Right lobe of liver (tissue), 6 donors: Measurements from ENCODE around the gene PBOV1. TPM values are rescaled to one million over a fixed set of nuclear protein-coding genes. Genes with fewer than 3 reads are reported as not detected.

Experiments
- ATAC-seq, 4 donors: fragments of 200-7000 bp; cut with Tn5 transposase; one replicate each; pipeline ENCODE4 v1.9.1; 2020; ENCODE audit warnings: mild to moderate bottlenecking in 4 of 4, moderate library complexity in 4 of 4
- DNase-seq, 3 donors: peaks; one replicate each; pipeline ENCODE4 v3.0.0-alpha.2; 2020
- H3K27ac ChIP-seq, 3 donors: fragments of 200-600 bp; one replicate each; pipeline ENCODE4 v1.8.0; 2022
- H3K27me3 ChIP-seq, 2 donors: fragments of 200-600 bp; one replicate each; pipeline ENCODE4 v1.8.0; 2022
- H3K36me3 ChIP-seq, 4 donors: fragments of 200-600 bp; sonication (generic) in 1 of 4; one replicate each; pipeline versions ENCODE4 v1.5.1 to v1.8.0; 2017 to 2022; ENCODE audit warnings: control low read depth in 1 of 4
- H3K4me1 ChIP-seq, 4 donors: fragments of 200-600 bp; sonication (generic) in 1 of 4; one replicate each; pipeline versions ENCODE4 v1.5.1 to v1.8.0; 2017 to 2022; ENCODE audit warnings: control low read depth in 1 of 4
- H3K4me3 ChIP-seq, 3 donors: fragments of 200-600 bp; one replicate each; pipeline ENCODE4 v1.8.0; 2022
- H3K9me3 ChIP-seq, 4 donors: fragments of 200-600 bp; sonication (generic) in 1 of 4; one replicate each; pipeline versions ENCODE4 v1.5.1 to v1.8.0; 2017 to 2022; ENCODE audit warnings: control low read depth in 1 of 4
- POLR2A ChIP-seq: fragments of 450-650 bp; IDR thresholded peaks from one replicate; pipeline ENCODE4 v1.6.1; 2017; ENCODE audit warnings: antibody characterized with exemption, mild to moderate bottlenecking
- WGBS: methylation state at CpG from one replicate; pipeline ENCODE4 v1.1.6; 2018; ENCODE audit warnings: low coverage, low lambda C conversion rate; ENCODE audit not compliant: insufficient coverage; ENCODE audit errors: missing lambda C conversion rate; 5-methylcytosine and 5-hydroxymethylcytosine counted together
- intact Hi-C, 2 donors: fragments of 100-400 bp; cut with DNase I; formaldehyde crosslinking; loops; one replicate each; pipeline versions ENCODE4 v1.11.2 to v1.14.1; 2022
- total RNA-seq, 6 experiments: library from RNA; depleted of rRNA in 2 of 6; stranded (reverse); fragments of >200 nt in 2 of 6; fragmentation: NEBNext Ultra II Directional in 3 of 6; extraction: Animal tissue kit (Norgen Biotek cat#: 25700) in 3 of 6; gene quantifications; one replicate each; pipeline versions ENCODE4 v1.1.0 to v1.2.4, GENCODE V29; 2016 to 2023
- TF ChIP-seq, protein P1 (sequence below), 4 donors: fragments of 200-600 bp in 3 of 4; fragments of 450-650 bp in 1 of 4; IDR thresholded peaks; one replicate each; pipeline versions ENCODE4 v1.5.1 to v1.8.0; 2016 to 2022; ENCODE audit warnings: antibody characterized with exemption in 4 of 4, mild to moderate bottlenecking in 2 of 4
- donor health status: DM: no; HTN: yes; CAD: no.
- donor health status: DM: no; HTN: no; CAD: no.
- donor health status: DM: no; HTN: no; CAD: no.
- donor health status: DM: no; HTN: yes; CAD: no.
- donor health status: DM: no; HTN: yes; CAD: no.

PBOV1 gene
- total RNA-seq, 6 experiments from 2014 or later = not detected

DNA sequence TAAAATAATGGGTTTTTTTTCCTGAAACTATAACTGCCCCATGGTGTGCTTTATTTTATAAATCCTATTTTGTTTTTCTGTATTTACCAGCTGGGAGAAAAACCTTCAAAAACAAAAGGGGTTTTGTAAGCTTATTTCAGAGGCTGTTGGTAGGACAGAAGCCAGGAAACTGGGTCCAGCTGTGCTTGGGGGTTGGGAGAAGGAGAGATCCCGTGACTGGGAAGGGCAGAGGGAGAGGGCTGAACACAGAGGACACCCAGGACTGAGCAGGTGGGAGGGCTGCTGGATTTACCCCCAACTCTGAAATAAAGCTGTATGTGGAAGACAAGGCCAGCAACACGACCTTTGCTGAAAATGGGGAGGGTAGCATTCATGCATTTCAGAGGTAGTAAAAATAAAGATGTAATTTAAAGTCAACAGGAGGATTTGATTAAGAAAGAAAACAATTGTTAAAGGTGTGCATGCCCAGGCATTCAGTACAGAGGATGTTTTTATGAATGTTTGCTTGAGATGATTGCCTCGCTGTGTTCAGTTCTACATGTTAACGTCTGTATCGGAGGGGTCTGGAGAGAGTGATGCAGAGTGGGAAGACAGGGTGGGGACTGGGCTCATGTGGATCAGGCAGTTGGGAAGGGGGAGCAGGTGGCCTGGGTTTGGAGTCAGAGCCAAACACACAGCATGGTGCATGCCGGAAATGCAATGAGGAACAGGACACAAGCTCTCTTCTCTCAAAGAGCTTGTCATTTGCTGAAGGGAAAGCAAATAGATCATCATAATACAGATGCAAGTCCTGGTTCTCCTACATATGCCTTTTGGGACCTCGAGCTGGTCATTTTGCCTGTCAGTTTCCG is 35.1 kb downstream of the PBOV1 start:
- DNase-seq (no peak), ATAC-seq (no peak)
- H3K36me3 ChIP-seq = no peaks in the 10 kb centered on the region
- H3K4me3 ChIP-seq = no peak overlapping the region
- H3K4me1 ChIP-seq = no peaks in the 10 kb centered on the region
- H3K27me3 ChIP-seq = no peaks in the 10 kb centered on the region
- intact Hi-C loops = no loop called here
- no peak overlapping the region for H3K27ac ChIP-seq
- TF ChIP-seq, protein P1, sequence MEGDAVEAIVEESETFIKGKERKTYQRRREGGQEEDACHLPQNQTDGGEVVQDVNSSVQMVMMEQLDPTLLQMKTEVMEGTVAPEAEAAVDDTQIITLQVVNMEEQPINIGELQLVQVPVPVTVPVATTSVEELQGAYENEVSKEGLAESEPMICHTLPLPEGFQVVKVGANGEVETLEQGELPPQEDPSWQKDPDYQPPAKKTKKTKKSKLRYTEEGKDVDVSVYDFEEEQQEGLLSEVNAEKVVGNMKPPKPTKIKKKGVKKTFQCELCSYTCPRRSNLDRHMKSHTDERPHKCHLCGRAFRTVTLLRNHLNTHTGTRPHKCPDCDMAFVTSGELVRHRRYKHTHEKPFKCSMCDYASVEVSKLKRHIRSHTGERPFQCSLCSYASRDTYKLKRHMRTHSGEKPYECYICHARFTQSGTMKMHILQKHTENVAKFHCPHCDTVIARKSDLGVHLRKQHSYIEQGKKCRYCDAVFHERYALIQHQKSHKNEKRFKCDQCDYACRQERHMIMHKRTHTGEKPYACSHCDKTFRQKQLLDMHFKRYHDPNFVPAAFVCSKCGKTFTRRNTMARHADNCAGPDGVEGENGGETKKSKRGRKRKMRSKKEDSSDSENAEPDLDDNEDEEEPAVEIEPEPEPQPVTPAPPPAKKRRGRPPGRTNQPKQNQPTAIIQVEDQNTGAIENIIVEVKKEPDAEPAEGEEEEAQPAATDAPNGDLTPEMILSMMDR (IDR thresholded peaks at IDR 0.05) = no peak
- no peak for TF ChIP-seq POLR2A
- no peaks in the 10 kb centered on the region for H3K9me3 ChIP-seq
- WGBS = 67% methylated on average over 7 of the region's 8 CpGs

DNA sequence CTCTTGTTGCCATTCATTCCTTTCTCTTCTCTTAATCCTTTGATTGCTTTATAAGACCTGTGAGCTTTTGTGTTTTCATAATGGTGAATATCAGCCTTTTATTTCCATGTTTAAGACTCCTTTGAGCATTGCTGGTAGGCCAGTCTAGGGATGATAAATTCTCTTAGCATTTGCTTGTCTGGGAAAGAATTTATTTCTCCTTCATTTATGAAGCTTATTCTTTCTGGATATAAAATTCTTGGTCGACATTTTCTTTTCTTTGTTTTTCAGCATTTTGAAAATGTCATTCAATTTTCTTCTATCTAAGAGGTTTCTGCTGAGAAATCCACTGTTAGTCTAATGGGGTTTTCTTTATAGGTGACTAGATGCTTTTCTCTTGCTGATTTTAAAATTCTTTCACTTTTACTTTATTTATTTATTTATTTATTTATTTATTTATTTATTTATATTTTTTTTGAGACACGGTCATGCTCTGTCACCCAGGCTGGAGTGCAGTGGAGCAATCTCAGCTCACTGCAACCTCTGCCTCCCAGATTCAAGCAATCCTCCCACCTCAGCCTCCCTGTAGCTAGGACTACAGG is 41.5 kb downstream of the PBOV1 start:
- ATAC-seq (no peak), DNase-seq (no peak)
- H3K27ac ChIP-seq = no peak overlapping the region
- intact Hi-C loops = no loop called here
- no peaks in the 10 kb centered on the region for H3K27me3 ChIP-seq
- H3K36me3 ChIP-seq = no peaks in the 10 kb centered on the region
- H3K4me3 ChIP-seq = no peak overlapping the region
- no peaks in the 10 kb centered on the region for H3K9me3 ChIP-seq
- TF ChIP-seq, protein P1 (IDR thresholded peaks at IDR 0.05) = no peak
- no peak for TF ChIP-seq POLR2A
- H3K4me1 ChIP-seq = no peaks in the 10 kb centered on the region
- 82% methylated on average over 1 of the region's 2 CpGs for WGBS

DNA sequence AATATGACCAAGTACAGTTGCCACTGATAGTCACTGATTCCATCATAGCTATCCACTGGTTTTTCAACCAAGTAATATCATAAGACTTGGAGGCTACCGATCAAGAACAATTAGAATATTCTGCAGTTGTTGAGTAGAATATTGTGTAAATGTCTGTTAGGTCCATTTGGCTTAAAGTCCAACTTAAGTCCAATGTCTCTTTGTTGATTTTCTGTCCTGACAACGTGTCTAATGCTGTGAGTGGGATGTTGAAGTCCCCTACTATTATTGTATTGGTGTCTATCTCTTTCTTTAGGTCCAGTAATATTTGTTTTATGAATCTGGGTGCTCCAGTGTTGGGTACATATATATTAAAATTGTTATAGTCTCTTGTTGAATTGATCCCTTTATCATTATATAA is 42.7 kb downstream of the PBOV1 start:
- no peaks in the 10 kb centered on the region for H3K36me3 ChIP-seq
- intact Hi-C loops = no loop called here
- no peak for DNase-seq
- H3K4me1 ChIP-seq = no peaks in the 10 kb centered on the region
- 64% methylated on average over 2 of the region's 2 CpGs for WGBS
- no peaks in the 10 kb centered on the region for H3K9me3 ChIP-seq
- no peak overlapping the region for H3K27ac ChIP-seq
- TF ChIP-seq, protein P1 (IDR thresholded peaks at IDR 0.05) = no peak
- TF ChIP-seq POLR2A = no peak
- ATAC-seq = no peak
- H3K4me3 ChIP-seq = no peak overlapping the region
- H3K27me3 ChIP-seq = no peaks in the 10 kb centered on the region

Other genes with a start within 250 kb of the PBOV1 start
- gene PERP, start 111.1 kb downstream of the PBOV1 start, total RNA-seq = 10 to 100 TPM; 27.9 to 61.6 (median 45.7) TPM
- 1 to 10 TPM in 1 of 6 experiments, under 1 TPM in 5; 0.07 to 2.0 (median 0.24) TPM for gene ARFGEF3, start 56.6 kb downstream of the PBOV1 start, total RNA-seq
- not detected for gene SMIM28, start 159.4 kb upstream of the PBOV1 start, total RNA-seq
- gene HEBP2, start 185.7 kb upstream of the PBOV1 start, total RNA-seq = 10 to 100 TPM; 37.3 to 69.2 (median 53.0) TPM